SKM-1 (cell line): ENCODE results near the gene LMX1B.
"Not testable (repeated sequence)": the region's sequence is repeated elsewhere in the genome, so short reads cannot be mapped to it uniquely, and the experiment has no call there.

Experiments
- DNase-seq: peaks from one replicate; lab custom pipeline; 2025; ENCODE audit not compliant: unreplicated experiment; lab: John Stamatoyannopoulos, UW

Gene LMX1B

GRCh38 chr9:126613651-126614050 is at the start of gene LMX1B:
Gene LMX1B, plus strand, starts transcription at chr9:126613928. Its CDS starts 522 bp downstream, at chr9:126614450.
- no peak for DNase-seq

- DNase-seq: no peak
Measured at GRCh38 chr9:126564128-126564527, 49.6 kb upstream of the LMX1B start.

DNA sequence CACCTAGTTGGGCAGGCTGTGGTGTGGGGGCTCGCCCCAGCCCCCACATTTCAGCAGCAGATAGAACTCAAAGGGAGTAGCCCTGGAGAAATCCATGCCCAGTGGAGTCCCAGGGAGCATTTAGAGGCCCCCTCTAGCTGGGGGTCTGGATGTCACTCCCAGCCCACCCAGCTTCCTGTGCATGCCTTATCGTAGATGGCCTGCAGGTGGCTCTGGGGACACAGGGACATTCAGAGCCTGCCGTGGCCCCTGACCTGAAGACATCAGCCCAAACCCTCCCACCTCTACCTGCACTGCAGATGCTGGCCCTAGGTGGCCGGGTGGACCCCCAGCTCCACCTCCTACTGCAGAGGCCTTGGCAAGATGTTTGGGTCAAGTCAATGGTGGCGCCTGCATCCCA is 49.0 kb upstream of the LMX1B start:
- no peak for DNase-seq

DNA sequence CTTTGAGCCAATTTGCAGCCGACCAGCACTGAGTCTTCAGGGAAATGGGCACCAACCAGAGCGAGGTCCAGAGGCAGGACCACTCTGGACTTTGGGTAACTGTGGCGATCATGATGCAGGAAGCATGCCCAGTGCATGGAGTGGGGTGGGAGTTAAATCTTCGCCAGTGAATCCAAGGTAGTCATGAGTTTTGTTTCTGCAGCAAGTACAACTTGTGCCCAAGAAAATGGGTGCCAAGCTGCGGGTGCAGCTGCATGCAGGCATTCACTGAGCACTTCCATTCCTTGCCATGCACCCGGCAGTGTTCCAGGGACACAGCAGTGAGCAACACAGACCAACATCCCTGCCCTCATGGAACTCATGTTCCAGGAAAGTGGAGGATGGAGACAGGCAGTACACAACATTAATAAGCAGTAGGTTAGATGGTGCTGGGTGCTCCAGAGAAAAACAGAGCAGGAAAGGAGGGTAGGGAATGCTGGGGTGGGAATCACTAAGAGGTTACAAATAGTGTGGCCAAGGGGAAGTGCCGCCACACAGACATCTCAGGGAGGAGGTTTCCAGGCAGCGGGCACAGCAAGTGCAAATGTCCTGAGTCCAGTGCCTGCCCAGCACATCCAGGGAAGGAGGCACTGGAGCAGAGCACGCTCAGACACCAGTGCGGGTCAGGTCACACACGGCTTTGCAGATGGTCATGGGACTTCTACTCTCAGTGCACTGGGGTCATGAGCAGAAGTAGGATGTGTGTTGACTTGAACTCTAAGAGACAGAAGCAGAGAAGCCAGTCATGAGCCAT is 48.2 kb upstream of the LMX1B start:
- DNase-seq: no peak

DNA sequence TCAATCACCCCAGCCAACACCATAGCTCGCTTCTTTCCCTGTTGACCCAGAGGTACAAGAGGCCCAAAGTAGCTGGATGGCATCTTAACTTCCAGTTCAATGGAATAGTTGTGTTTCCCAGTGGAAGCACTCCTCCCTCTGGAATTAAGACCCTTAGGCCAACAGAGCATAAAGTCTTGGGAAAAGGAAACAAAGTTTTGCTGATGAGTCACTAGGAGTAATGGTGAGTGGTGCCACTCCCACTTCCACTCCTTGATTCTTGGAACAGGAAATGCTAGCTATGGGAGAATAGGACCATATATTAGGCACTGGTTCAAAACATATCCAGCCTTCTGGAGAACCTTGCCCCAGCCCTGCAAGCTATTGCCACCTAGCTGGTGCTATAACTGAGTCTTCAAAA is 44.7 kb upstream of the LMX1B start:
- DNase-seq: no peak

GRCh38 chr9:126578029-126578428 is 35.7 kb upstream of the LMX1B start:
- DNase-seq: no peak

GRCh38 chr9:126580319-126580718 is 33.4 kb upstream of the LMX1B start:
- DNase-seq: not testable (repeated sequence)

- DNase-seq: no peak
Measured at GRCh38 chr9:126581893-126582292, 31.8 kb upstream of the LMX1B start.

DNA sequence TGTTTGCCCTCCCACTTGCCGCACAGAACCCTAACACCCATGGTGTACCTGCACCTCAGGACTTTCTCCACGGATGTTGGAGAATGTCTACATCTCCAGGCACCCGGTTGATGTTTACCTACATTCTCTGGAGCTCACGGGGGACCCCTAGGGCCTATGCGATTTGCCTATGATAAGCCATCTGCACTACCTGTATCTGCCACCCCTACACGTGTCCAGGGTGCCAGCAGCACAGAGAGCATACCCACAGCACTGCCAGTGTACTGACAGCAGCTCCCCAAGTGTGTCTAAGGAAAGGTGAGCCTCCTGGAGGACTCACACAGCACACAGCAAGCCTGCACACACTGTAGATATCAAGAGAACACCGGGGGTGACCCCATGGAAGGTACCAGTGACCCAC is 31.3 kb upstream of the LMX1B start:
- no peak for DNase-seq

DNA sequence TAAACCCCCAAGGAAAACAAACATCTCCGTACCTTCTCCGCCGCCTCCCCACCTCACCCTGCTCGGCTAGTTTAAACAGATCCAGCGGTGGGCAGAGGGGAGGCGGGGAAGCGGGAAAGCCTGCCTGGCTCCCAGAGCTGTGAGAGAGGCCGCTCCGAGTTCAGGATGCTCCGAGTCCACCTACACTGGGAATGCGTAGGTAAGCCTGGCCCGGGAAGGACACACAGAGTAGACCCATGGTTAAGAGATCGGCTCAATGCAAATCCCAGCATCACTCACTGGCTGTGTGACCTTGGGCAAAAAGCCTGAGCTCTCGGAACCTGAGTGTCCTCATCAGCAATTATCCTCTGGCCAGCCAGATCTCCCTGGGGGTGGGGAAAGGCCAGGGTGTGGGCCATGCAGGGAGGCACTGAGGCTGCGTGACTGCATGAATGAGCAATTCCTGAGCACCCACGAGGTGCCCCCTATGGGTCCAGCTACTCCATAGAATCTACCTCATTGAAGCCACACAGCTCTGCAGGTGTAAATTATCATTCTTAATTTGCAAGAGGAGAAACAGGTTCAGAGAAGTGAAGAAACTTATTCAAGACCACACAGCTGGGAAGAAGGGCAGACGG is 30.5 kb upstream of the LMX1B start:
- DNase-seq: no peak

GRCh38 chr9:126584611-126585010 is 29.1 kb upstream of the LMX1B start:
- no peak for DNase-seq

- no peak for DNase-seq
Measured at GRCh38 chr9:126586236-126586635, 27.5 kb upstream of the LMX1B start.

DNA sequence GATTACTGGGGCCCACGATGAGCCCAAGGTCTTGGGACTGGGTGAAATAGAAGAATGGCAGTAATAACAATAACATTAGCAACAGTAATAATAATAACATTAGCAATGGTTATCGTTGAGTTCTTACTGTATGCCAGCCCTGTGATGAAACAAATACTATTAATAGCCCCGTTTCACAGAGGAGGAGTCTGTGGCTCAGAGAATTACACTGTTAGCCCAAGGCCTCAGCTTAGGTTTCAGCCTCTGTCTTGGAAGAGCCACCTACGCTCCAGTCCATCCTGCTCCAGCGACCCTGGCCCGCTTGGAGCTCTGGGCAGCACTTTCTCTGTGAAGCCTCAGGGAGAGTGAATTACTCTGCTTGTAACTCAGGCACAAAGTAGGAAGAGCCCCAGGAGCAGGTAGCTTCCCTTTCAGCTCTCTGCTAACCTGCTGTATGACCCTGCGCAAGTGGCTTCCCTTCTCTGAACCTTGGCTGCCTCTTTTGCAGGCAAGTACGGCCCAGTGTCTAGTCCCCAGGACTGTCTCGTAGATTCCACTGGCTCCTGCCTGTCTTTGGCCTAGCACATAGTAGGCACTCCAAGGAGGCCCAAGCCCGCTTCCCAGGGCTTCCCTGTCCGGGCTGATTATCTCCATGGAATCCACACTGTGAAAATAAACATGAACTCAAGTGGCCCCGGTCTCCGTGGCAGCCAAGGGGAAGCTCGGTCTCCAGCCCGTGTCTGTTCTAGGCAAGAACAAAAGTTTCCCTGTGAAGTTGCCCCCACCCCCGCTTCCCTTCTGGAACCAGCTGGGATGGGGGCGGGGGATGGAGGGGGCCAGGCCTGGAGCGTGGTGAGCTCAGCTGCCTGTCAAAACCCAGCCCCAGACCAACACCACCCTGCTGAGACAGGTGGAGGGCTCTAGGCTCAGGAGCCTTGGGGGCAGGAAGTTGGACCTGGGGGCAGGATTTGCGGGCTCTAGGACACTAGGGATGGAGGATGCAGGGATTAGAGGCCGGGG is 26.2 kb upstream of the LMX1B start:
- no peak for DNase-seq

GRCh38 chr9:126588491-126589168 is 25.1 kb upstream of the LMX1B start:
- no peak for DNase-seq

DNA sequence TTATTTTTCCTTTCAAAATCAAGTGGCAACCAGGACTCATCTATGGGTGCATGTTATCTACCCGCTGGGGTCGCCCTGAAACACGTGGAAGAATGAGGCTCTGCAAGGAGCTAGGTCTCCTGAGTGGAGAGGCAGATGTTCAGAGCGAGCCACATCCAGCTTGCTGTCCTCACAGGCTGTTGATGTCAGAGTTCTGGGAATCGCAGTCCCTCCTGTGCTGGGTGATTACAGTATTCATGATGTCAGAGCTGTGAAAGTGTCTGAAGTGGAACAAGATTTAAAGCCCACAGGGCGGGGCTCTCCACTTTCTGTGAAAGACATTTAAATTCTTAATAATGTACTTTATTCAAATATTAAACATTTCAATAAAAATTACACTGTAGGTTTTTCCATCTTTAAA is 24.4 kb upstream of the LMX1B start:
- no peak for DNase-seq

DNA sequence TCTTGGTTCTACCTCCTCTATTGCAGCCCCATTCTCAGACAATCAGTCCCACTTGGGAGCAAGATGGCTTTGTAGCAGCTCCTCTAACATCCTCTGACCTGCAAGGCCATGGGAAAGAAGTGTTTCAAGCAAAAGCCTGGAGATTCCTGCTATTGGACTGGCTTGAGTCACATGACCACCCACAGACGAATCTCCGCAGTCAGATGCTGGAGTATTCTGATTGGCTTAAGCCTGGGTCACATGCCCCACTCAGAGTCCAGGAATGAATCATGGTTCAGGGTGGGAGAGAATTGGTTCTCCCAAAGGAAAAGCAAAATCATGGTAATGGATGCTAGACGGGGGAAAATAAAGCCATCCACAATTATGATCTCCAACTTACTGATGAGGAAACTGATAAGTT is 22.6 kb upstream of the LMX1B start:
- no peak for DNase-seq

DNA sequence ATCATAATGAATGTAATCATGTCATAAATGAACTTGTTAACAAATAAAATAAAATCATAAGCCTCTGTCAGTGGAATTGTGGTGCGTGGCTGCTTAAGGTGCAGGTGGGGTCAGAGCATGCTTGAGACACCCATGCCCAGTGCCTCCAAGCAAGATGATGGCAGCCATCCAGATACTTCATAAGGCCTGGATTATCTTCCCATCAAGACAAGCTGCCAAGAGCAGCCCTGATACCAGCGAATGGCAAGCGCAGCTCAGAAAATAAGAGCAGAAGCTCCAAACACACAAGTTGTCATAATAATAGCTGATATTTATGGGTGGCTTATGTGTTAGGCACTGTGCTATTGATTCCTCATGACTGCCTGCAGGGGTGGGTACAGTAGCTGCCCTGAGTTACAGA is 21.8 kb upstream of the LMX1B start:
- no peak for DNase-seq

DNA sequence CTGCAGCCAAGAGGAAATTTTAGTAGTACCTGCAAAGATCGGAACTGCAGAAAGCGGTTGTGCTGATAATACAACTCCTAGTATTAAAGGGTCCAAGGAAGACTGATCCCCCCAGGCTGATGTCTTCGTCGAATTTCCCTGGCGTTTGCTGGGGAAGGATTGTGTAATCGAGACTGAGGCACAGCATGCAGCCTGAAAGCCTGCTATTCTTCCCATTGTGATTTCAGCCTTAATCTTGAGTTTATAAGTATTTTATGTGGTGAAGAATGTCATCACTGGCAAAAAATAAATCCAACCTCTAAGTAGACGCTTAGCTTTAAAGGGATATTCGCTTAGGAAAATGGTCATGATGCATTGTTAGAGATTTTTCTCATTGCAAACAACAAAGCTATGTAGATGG is 21.3 kb upstream of the LMX1B start:
- no peak for DNase-seq

- no peak for DNase-seq
Measured at GRCh38 chr9:126595982-126596381, 17.7 kb upstream of the LMX1B start.

- DNase-seq: no peak
Measured at GRCh38 chr9:126599047-126599650, 14.6 kb upstream of the LMX1B start.
